CMK (cell line): ENCODE data around the gene MYH10.

ENCODE experiments used
- DNase-seq: peaks from one replicate; pipeline ENCODE4 v3.0.0-alpha.2; 2010; ENCODE audit warnings: low read depth

MYH10 gene

GRCh38 chr17:8609910-8610309 lies 20.6 kb downstream of the MYH10 start:
- no peak for DNase-seq

GRCh38 chr17:8608001-8608400 lies 22.5 kb downstream of the MYH10 start:
- no peak for DNase-seq

GRCh38 chr17:8606401-8606800 lies 24.1 kb downstream of the MYH10 start:
- DNase-seq, result no peak

GRCh38 chr17:8602679-8603078 lies 27.8 kb downstream of the MYH10 start:
- DNase-seq, result no peak

- no peak for DNase-seq
These were observed 31.0 kb downstream of the MYH10 start for GRCh38 chr17:8599351-8600011.

GRCh38 chr17:8598913-8599312 lies 31.6 kb downstream of the MYH10 start:
- DNase-seq, result no peak

- no peak for DNase-seq
These were observed 36.7 kb downstream of the MYH10 start for GRCh38 chr17:8593830-8594229.

- no peak for DNase-seq
These were observed 37.2 kb downstream of the MYH10 start for GRCh38 chr17:8593276-8593675.

GRCh38 chr17:8588877-8589554 lies 41.5 kb downstream of the MYH10 start:
- no peak for DNase-seq

GRCh38 chr17:8586766-8587165 lies 43.8 kb downstream of the MYH10 start:
- DNase-seq, result no peak

- no peak for DNase-seq
These were observed 44.6 kb downstream of the MYH10 start for GRCh38 chr17:8585911-8586310.

- no peak for DNase-seq
These were observed 46.6 kb downstream of the MYH10 start for GRCh38 chr17:8583954-8584353.

GRCh38 chr17:8580952-8581658 lies 49.4 kb downstream of the MYH10 start:
- no peak for DNase-seq

GRCh38 chr17:8577868-8578267 lies 52.7 kb downstream of the MYH10 start:
- no peak for DNase-seq

GRCh38 chr17:8576559-8577294 lies 53.8 kb downstream of the MYH10 start:
- DNase-seq, result no peak

GRCh38 chr17:8574687-8575086 lies 55.8 kb downstream of the MYH10 start:
- DNase-seq, result no peak

GRCh38 chr17:8572764-8573163 lies 57.8 kb downstream of the MYH10 start:
- no peak for DNase-seq

- no peak for DNase-seq
These were observed 66.4 kb downstream of the MYH10 start for GRCh38 chr17:8563981-8564602.

GRCh38 chr17:8563024-8563776 lies 67.3 kb downstream of the MYH10 start:
- no peak for DNase-seq

- no peak for DNase-seq
These were observed 72.4 kb downstream of the MYH10 start for GRCh38 chr17:8558144-8558543.

- DNase-seq, result no peak
These were observed 73.2 kb downstream of the MYH10 start for GRCh38 chr17:8557176-8557806.
